COR-L47 (cell line): ENCODE data around the gene NSUN5.
"Not testable (repeated sequence)": the region's sequence is repeated elsewhere in the genome, so short reads cannot be mapped to it uniquely, and the experiment has no call there.

Experiments
- DNase-seq: peaks from one replicate; lab custom pipeline; 2025; lab: John Stamatoyannopoulos, UW

The NSUN5 gene

GRCh38 chr7:73267813-73268212, 40.8 kb downstream of the NSUN5 start:
- DNase-seq: not testable (repeated sequence)

- DNase-seq: not testable (repeated sequence)
Measured at GRCh38 chr7:73266719-73267368, 41.8 kb downstream of the NSUN5 start.

- DNase-seq: not testable (repeated sequence)
Measured at GRCh38 chr7:73262416-73262815, 46.2 kb downstream of the NSUN5 start.
